ENCODE results near the gene TMEM254.
"Not testable (repeated sequence)": the region's sequence is repeated elsewhere in the genome, so short reads cannot be mapped to it uniquely, and the experiment has no call there.

The TMEM254 gene
- 5.5 to 5.6 reads per million in 2 donors for total RNA-seq

GRCh38 chr10:80078448-80079311 lies at the start of gene TMEM254:
TMEM254 (plus strand) TSS chr10:80078665; CDS start chr10:80078700, 35 bp downstream.
- DNase-seq = peak; percentile 74

GRCh38 chr10:80029205-80029604 lies 49.3 kb upstream of the TMEM254 start:
- DNase-seq = not testable (repeated sequence)

GRCh38 chr10:80029865-80030264 lies 48.6 kb upstream of the TMEM254 start:
- DNase-seq = not testable (repeated sequence)

- DNase-seq = no peak
Observed at GRCh38 chr10:80032503-80032902, 46.0 kb upstream of the TMEM254 start.

- DNase-seq = not testable (repeated sequence)
Observed at GRCh38 chr10:80034766-80035165, 43.7 kb upstream of the TMEM254 start.

GRCh38 chr10:80035430-80035829 lies 43.0 kb upstream of the TMEM254 start:
- DNase-seq = not testable (repeated sequence)

GRCh38 chr10:80036921-80037500 lies 41.5 kb upstream of the TMEM254 start:
- not testable (repeated sequence) for DNase-seq

- DNase-seq = not testable (repeated sequence)
Observed at GRCh38 chr10:80038226-80038625, 40.2 kb upstream of the TMEM254 start.

GRCh38 chr10:80041162-80041561 lies 37.3 kb upstream of the TMEM254 start:
- DNase-seq = no peak

- not testable (repeated sequence) for DNase-seq
Observed at GRCh38 chr10:80044935-80045334, 33.5 kb upstream of the TMEM254 start.

- peak; percentile 64 for DNase-seq
Observed at GRCh38 chr10:80046629-80047441, 31.6 kb upstream of the TMEM254 start.

- no peak for DNase-seq
Observed at GRCh38 chr10:80050752-80051151, 27.7 kb upstream of the TMEM254 start.

- no peak for DNase-seq
Observed at GRCh38 chr10:80051993-80052392, 26.5 kb upstream of the TMEM254 start.

GRCh38 chr10:80055760-80056159 lies 22.7 kb upstream of the TMEM254 start:
- DNase-seq = no peak

- no peak for DNase-seq
Observed at GRCh38 chr10:80057171-80057570, 21.3 kb upstream of the TMEM254 start.

GRCh38 chr10:80064120-80064886 lies 14.2 kb upstream of the TMEM254 start:
- DNase-seq = no peak

- no peak for DNase-seq
Observed at GRCh38 chr10:80066809-80067208, 11.7 kb upstream of the TMEM254 start.

- not testable (repeated sequence) for DNase-seq
Observed at GRCh38 chr10:80067821-80068220, 10.6 kb upstream of the TMEM254 start.

GRCh38 chr10:80068270-80068669 lies 10.2 kb upstream of the TMEM254 start:
- DNase-seq = no peak

- no peak for DNase-seq
Observed at GRCh38 chr10:80070057-80070456, 8.4 kb upstream of the TMEM254 start.

- no peak for DNase-seq
Observed at GRCh38 chr10:80072584-80072983, 5.9 kb upstream of the TMEM254 start.

- DNase-seq = no peak
Observed at GRCh38 chr10:80075781-80076180, 2.7 kb upstream of the TMEM254 start.
